HCT116 (cell line): ENCODE measurements around the gene SCN8A.

Source experiments
- CTCF ChIP-seq, 3 experiments: fragments of 200-600 bp in 1 of 3; sonication (generic) in 1 of 3; IDR thresholded peaks in 2 of 3; conservative IDR thresholded peaks in 1 of 3; 2 replicates each; pipeline ENCODE4 v1.5.1; 2012 to 2017; ENCODE audit warnings: low read depth in 2 of 3, low read length in 2 of 3, antibody characterized with exemption in 1 of 3, borderline replicate concordance in 1 of 3, control low read depth in 1 of 3, mild to moderate bottlenecking in 1 of 3, mixed read lengths in 1 of 3, mixed run types in 1 of 3, moderate library complexity in 1 of 3; ENCODE audit not compliant: insufficient read depth in 1 of 3
- RAD21 ChIP-seq: IDR thresholded peaks from 2 replicates; pipeline ENCODE4 v1.6.1; 2012; ENCODE audit warnings: low read depth, mild to moderate bottlenecking

GRCh38 chr12:51549637-51550036, 41.4 kb upstream of the SCN8A start:
- TF ChIP-seq RAD21, result no peak
- TF ChIP-seq CTCF (IDR thresholded peaks at IDR 0.05 in 2 of 3, conservative IDR thresholded peaks at IDR 0.05 in 1 of 3; ENCODE audit: borderline replicate concordance in 1 of 3, insufficient read depth in 1 of 3, low read depth in 2 of 3, low read length in 2 of 3), result no peak
